ENCODE data around the gene SCNN1A. TPM values are rescaled to one million over a fixed set of nuclear protein-coding genes. Genes with fewer than 3 reads are reported as not detected.

SCNN1A gene
- polyA plus RNA-seq, result not detected in 2 replicates

GRCh38 chr12:6375269-6376078 is at the start of gene SCNN1A:
SCNN1A (minus strand) TSS chr12:6375563; CDS start chr12:6374783, 780 bp downstream.

GRCh38 chr12:6383572-6384498 is 8.5 kb upstream of the SCNN1A start, which contains the start of gene LTBR:
LTBR (plus strand) TSS chr12:6384162; CDS start chr12:6384359, 197 bp downstream.

GRCh38 chr12:6341417-6342139 is 33.8 kb downstream of the SCNN1A start, which contains the start of gene TNFRSF1A:
TNFRSF1A (minus strand) TSS chr12:6342076; CDS start chr12:6341814, 262 bp downstream.

Other genes with a start within 250 kb of the SCNN1A start
- gene CD9, start 175.2 kb downstream of the SCNN1A start, polyA plus RNA-seq, result 15.1 and 21.2 TPM in 2 replicates
- gene PLEKHG6, start 64.9 kb downstream of the SCNN1A start, polyA plus RNA-seq, result not detected in 2 replicates
- 1.3 and 2.3 TPM in 2 replicates for gene TNFRSF1A, start 33.5 kb downstream of the SCNN1A start, polyA plus RNA-seq
- 1.6 and 1.9 TPM in 2 replicates for gene LTBR, start 8.6 kb upstream of the SCNN1A start, polyA plus RNA-seq
- gene CD27, start 69.4 kb upstream of the SCNN1A start, polyA plus RNA-seq, result 1.6 TPM in 1 of 2 replicates, not detected in the other
- 1.5 and 10.6 TPM in 2 replicates for gene TAPBPL, start 76.5 kb upstream of the SCNN1A start, polyA plus RNA-seq
- 41.6 and 53.7 TPM in 2 replicates for gene VAMP1, start 95.1 kb upstream of the SCNN1A start, polyA plus RNA-seq
- gene MRPL51, start 117.7 kb upstream of the SCNN1A start, polyA plus RNA-seq, result 404 and 455 TPM in 2 replicates
- 0.74 and 0.78 TPM in 2 replicates for gene NCAPD2, start 118.5 kb upstream of the SCNN1A start, polyA plus RNA-seq
- gene GAPDH, start 159.0 kb upstream of the SCNN1A start, polyA plus RNA-seq, result 5,164 and 6,636 TPM in 2 replicates
- 6.1 and 10.3 TPM in 2 replicates for gene IFFO1, start 180.5 kb upstream of the SCNN1A start, polyA plus RNA-seq
- gene NOP2, start 192.7 kb upstream of the SCNN1A start, polyA plus RNA-seq, result 3.7 and 9.3 TPM in 2 replicates
- 44.9 and 46.5 TPM in 2 replicates for gene CHD4, start 231.8 kb upstream of the SCNN1A start, polyA plus RNA-seq